HepG2 (cell line): ENCODE measurements around the gene CD19. TPM values are rescaled to one million over a fixed set of nuclear protein-coding genes. Genes with fewer than 3 reads are reported as not detected.
A peak's percentile ranks its signal among the peaks of the same experiment; 100 is the strongest.

Source experiments
- BATF2 ChIP-seq: sonication (generic); formaldehyde crosslinking; IDR thresholded peaks from 2 replicates; pipeline ENCODE4 v1.8.0; 2022; ENCODE audit warnings: mild to moderate bottlenecking, missing genetic modification reagents, moderate library complexity
- CENPX ChIP-seq: sonication (generic); formaldehyde crosslinking; IDR thresholded peaks from 2 replicates; pipeline ENCODE4 v1.9.0; 2021; ENCODE audit warnings: mild to moderate bottlenecking, missing genetic modification reagents, moderate library complexity
- E2F1 ChIP-seq: sonication (generic); formaldehyde crosslinking; IDR thresholded peaks from 2 replicates; pipeline ENCODE4 v1.5.0; 2020; ENCODE audit warnings: missing genetic modification reagents
- FOXA3 ChIP-seq: IDR thresholded peaks from 2 replicates; pipeline ENCODE4 v1.6.1; 2016; ENCODE audit warnings: missing genetic modification reagents, missing compliant biosample characterization
- GATAD1 ChIP-seq: IDR thresholded peaks from 2 replicates; pipeline ENCODE4 v1.6.1; 2016; ENCODE audit warnings: missing genetic modification reagents, missing compliant biosample characterization
- GTF3A ChIP-seq: sonication (generic); formaldehyde crosslinking; conservative IDR thresholded peaks from 2 replicates; pipeline ENCODE4 v1.4.0; 2020; ENCODE audit warnings: mild to moderate bottlenecking, missing genetic modification reagents
- KLF16 ChIP-seq, 2 experiments: sonication (generic) in 1 of 2; formaldehyde crosslinking in 1 of 2; IDR thresholded peaks; 2 replicates each; pipeline versions ENCODE4 v1.6.1 to v1.8.0; 2016 to 2023; ENCODE audit warnings: missing genetic modification reagents in 2 of 2, missing compliant biosample characterization in 1 of 2
- NR2F1 ChIP-seq, 2 experiments: fragments of 450-650 bp in 1 of 2; formaldehyde crosslinking in 1 of 2; IDR thresholded peaks; 2 replicates each; pipeline versions ENCODE4 v1.5.0 to v1.6.1; 2016 to 2020; ENCODE audit warnings: mild to moderate bottlenecking in 1 of 2, missing compliant biosample characterization in 1 of 2, missing genetic modification reagents in 1 of 2, moderate library complexity in 1 of 2
- SP1 ChIP-seq, 2 experiments: fragments of 450-650 bp in 1 of 2; sonication (generic) in 1 of 2; formaldehyde crosslinking in 1 of 2; IDR thresholded peaks; 2 replicates each; pipeline versions ENCODE4 v1.4.0 to v1.6.1; 2016 to 2020; ENCODE audit warnings: missing genetic modification reagents in 1 of 2
- XBP1 ChIP-seq: sonication (generic); formaldehyde crosslinking; IDR thresholded peaks from 2 replicates; pipeline ENCODE4 v1.5.0; 2020; ENCODE audit warnings: missing genetic modification reagents
- ZBTB10 ChIP-seq: sonication (generic); formaldehyde crosslinking; IDR thresholded peaks from 2 replicates; pipeline ENCODE4 v1.4.0; 2020; ENCODE audit warnings: missing genetic modification reagents, borderline replicate concordance
- ZBTB25 ChIP-seq: IDR thresholded peaks from 2 replicates; pipeline ENCODE4 v1.6.1; 2018; ENCODE audit warnings: missing genetic modification reagents
- ZNF281 ChIP-seq: sonication (generic); formaldehyde crosslinking; IDR thresholded peaks from 2 replicates; pipeline ENCODE4 v1.4.0; 2020; ENCODE audit warnings: missing genetic modification reagents, borderline replicate concordance
- ZNF337 ChIP-seq: sonication (generic); formaldehyde crosslinking; IDR thresholded peaks from 2 replicates; pipeline ENCODE4 v1.5.1; 2020; ENCODE audit warnings: missing genetic modification reagents, low read depth, mild to moderate bottlenecking, borderline replicate concordance
- ZNF564 ChIP-seq: sonication (generic); formaldehyde crosslinking; IDR thresholded peaks from 2 replicates; pipeline ENCODE4 v1.8.1; 2023; ENCODE audit warnings: mild to moderate bottlenecking, missing genetic modification reagents
- ZNF678 ChIP-seq: sonication (generic); formaldehyde crosslinking; IDR thresholded peaks from 2 replicates; pipeline ENCODE4 v1.4.0; 2020; ENCODE audit warnings: mild to moderate bottlenecking, missing genetic modification reagents
- ZNF709 ChIP-seq: sonication (generic); formaldehyde crosslinking; IDR thresholded peaks from 2 replicates; pipeline ENCODE4 v1.5.0; 2020; ENCODE audit warnings: mild to moderate bottlenecking, missing genetic modification reagents
- ZSCAN5A ChIP-seq: sonication (generic); formaldehyde crosslinking; IDR thresholded peaks from 2 replicates; pipeline ENCODE4 v1.8.0; 2022; ENCODE audit warnings: mild to moderate bottlenecking, missing genetic modification reagents, borderline replicate concordance
- polyA plus RNA-seq, 8 experiments: library from polyadenylated mRNA; depleted of rRNA in 3 of 8; stranded (reverse) in 7 of 8; unstranded in 1 of 8; fragments of >200 nt; fragmentation: Illumina TruSeq in 4 of 8; extraction: Trizol in 4 of 8; gene quantifications; 2 replicates each; pipeline versions ENCODE4 v1.2.1 to v1.2.3, GENCODE V29; 2011 to 2016; ENCODE audit warnings: low read depth in 4 of 8, missing spikeins in 1 of 8, mixed read lengths in 1 of 8; ENCODE audit not compliant: insufficient read depth in 1 of 8
- total RNA-seq, 5 experiments: library from RNA; depleted of rRNA; stranded (reverse); fragments of >200 nt; fragmentation: Illumina TruSeq; extraction: Trizol; gene quantifications; 2 replicates each; pipeline ENCODE4 v1.2.3, GENCODE V29; 2016; ENCODE audit warnings: low read depth in 1 of 5

Gene CD19
- total and polyA plus RNA-seq, 2 of the 13 experiments (the other 11 are each of a cell fraction or from before 2014, with no cell fraction given): 0.55 to 1.1 TPM

GRCh38 chr16:28950648-28951409, 19.1 kb downstream of the CD19 start, which contains the start of gene NFATC2IP (continued):
- TF ChIP-seq ZSCAN5A (CRISPR knock-in tag) (no peak), SP1 (IDR thresholded peaks at IDR 0.05) (peak; percentile 90), SP1 (CRISPR knock-in tag; IDR thresholded peaks at IDR 0.05) (peak; percentile 98), FOXA3 (CRISPR knock-in tag) (no peak), CENPX (CRISPR knock-in tag) (no peak), ZBTB25 (CRISPR knock-in tag) (no peak; the same call in 1 of the 2 replicates), ZNF564 (CRISPR knock-in tag) (no peak), ZNF337 (no peak), ZNF678 (no peak), GATAD1 (CRISPR knock-in tag) (peak; percentile 78), XBP1 (CRISPR knock-in tag) (no peak), ZNF709 (CRISPR knock-in tag) (no peak; the same call in 1 of the 2 replicates), ZBTB10 (no peak), BATF2 (CRISPR knock-in tag) (0 out of 2 replicates have a peak, but pooled peaks have one; percentile 49), KLF16 (CRISPR knock-in tag; IDR thresholded peaks at IDR 0.05) (no peak; a peak in 1 of 4 replicates), ZNF281 (no peak), E2F1 (CRISPR knock-in tag) (peak; percentile 99), GTF3A (CRISPR knock-in tag) (0 out of 2 replicates have a peak, but pooled peaks have one; percentile 71), NR2F1 (CRISPR knock-in tag; IDR thresholded peaks at IDR 0.05) (no peak)
